Body of pancreas (tissue), 4 donors: Measurements from ENCODE around the gene FAM53C. TPM values are rescaled to one million over a fixed set of nuclear protein-coding genes. Genes with fewer than 3 reads are reported as not detected.

Experiments used
- ATAC-seq: fragments of 150-250 bp; one replicate; pipeline ENCODE4 v1.9.1; 2016
- DNase-seq, 4 donors: peaks; one replicate each; pipeline ENCODE4 v3.0.0-alpha.2; 2019
- H3K27ac ChIP-seq, 4 donors: fragments of 200-600 bp; sonication (generic); 1 replicate in 3 of 4; 2 replicates in 1 of 4; pipeline versions ENCODE4 v1.5.1 to v1.6.1; 2016 to 2019; ENCODE audit warnings: mild to moderate bottlenecking in 1 of 4, mixed read lengths in 1 of 4, moderate library complexity in 1 of 4
- H3K27me3 ChIP-seq, 2 donors: fragments of 200-600 bp; sonication (generic); one replicate each; pipeline ENCODE4 v1.6.0; 2016; ENCODE audit warnings: mild to moderate bottlenecking in 1 of 2
- H3K36me3 ChIP-seq, 2 donors: fragments of 200-600 bp; sonication (generic); replicated peaks in 1 of 2; 2 replicates each; pipeline ENCODE4 v1.5.1; 2016; ENCODE audit warnings: low read depth in 2 of 2; ENCODE audit not compliant: insufficient read depth in 1 of 2
- H3K4me1 ChIP-seq: fragments of 200-600 bp; sonication (generic); one replicate; pipeline ENCODE4 v1.6.0; 2016
- H3K4me3 ChIP-seq, 2 donors: fragments of 200-600 bp; sonication (generic); 1 replicate in 1 of 2; 2 replicates in 1 of 2; pipeline ENCODE4 v1.5.1; 2016 to 2019
- H3K9me3 ChIP-seq, 3 donors: fragments of 200-600 bp; sonication (generic); 1 replicate in 2 of 3; 2 replicates in 1 of 3; pipeline ENCODE4 v1.5.1; 2016
- CTCF ChIP-seq, 7 experiments: fragments of 450-650 bp in 4 of 7; fragments of 200-600 bp in 3 of 7; sonication (generic) in 3 of 7; IDR thresholded peaks; one replicate each; pipeline ENCODE4 v1.5.1; 2016 to 2019; ENCODE audit warnings: antibody characterized with exemption in 7 of 7
- POLR2A ChIP-seq, 3 donors: fragments of 450-650 bp; IDR thresholded peaks; one replicate each; pipeline ENCODE4 v1.6.1; 2016; ENCODE audit warnings: antibody characterized with exemption in 3 of 3, mild to moderate bottlenecking in 2 of 3
- WGBS, 2 donors: methylation state at CpG; one replicate each; pipeline ENCODE4 v1.1.5; 2017; 5-methylcytosine and 5-hydroxymethylcytosine counted together
- intact Hi-C: fragments of 100-400 bp; cut with DNase I; formaldehyde crosslinking; loops from one replicate; pipeline ENCODE4 v1.15.1; 2023
- total RNA-seq, 2 donors: library from RNA; depleted of rRNA; stranded (reverse); fragments of >200 nt; gene quantifications; one replicate each; pipeline ENCODE4 v1.1.0, GENCODE V29; 2016

FAM53C gene
- total RNA-seq, 2 donors from 2014 or later, result 12.5 to 33.7 TPM

DNA sequence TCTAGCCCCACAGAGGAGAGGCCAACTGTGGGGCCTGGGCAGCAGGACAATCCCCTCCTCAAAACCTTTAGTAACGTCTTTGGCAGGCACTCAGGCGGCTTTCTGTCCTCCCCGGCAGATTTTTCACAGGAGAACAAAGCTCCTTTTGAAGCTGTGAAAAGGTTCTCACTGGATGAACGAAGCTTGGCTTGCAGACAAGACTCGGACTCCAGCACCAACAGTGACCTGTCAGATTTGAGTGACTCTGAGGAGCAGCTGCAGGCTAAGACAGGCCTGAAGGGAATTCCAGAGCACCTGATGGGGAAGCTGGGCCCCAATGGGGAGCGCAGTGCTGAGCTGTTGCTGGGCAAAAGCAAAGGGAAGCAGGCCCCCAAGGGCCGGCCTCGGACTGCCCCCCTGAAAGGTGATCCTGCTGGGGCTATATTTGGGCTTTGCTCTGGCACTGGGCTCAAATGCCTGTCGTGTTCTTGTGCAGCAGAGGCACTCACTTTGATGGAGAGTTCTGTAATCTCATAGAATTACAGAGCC, 53.9 kb downstream of the FAM53C start:
- intact Hi-C loops, result no loop called here
- Histone ChIP-seq H3K27me3 (no peaks in the 10 kb centered on the region), H3K4me1 (no peaks in the 10 kb centered on the region), H3K27ac (no peak overlapping the region), H3K4me3 (no peak overlapping the region), H3K9me3 (no peaks in the 10 kb centered on the region), H3K36me3 (peaks cover 0 to 22% of the 10 kb centered on the region in 2 donors)
- WGBS, 2 donors, result 79 to 95% methylated on average over 6 to 9 of the region's 9 CpGs
- ATAC-seq (no peak), DNase-seq (no peak)
- TF ChIP-seq CTCF (IDR thresholded peaks at IDR 0.05) (no peak), POLR2A (IDR thresholded peaks at IDR 0.05) (no peak)

Other genes with a start within 250 kb of the FAM53C start
- gene NME5, start 198.8 kb upstream of the FAM53C start, total RNA-seq, result 1 to 10 TPM in 1 of 2 donors, not detected in 1; 7.5 TPM
- 10 to 100 TPM; 44.9 to 52.1 TPM for gene BRD8, start 159.6 kb upstream of the FAM53C start, total RNA-seq
- gene KIF20A, start 159.2 kb upstream of the FAM53C start, total RNA-seq, result under 1 TPM in 1 of 2 donors, not detected in 1; 0.26 TPM
- gene CDC23, start 124.9 kb upstream of the FAM53C start, total RNA-seq, result 10 to 100 TPM in 1 of 2 donors, 1 to 10 TPM in 1; 6.6 to 16.6 TPM
- 1 to 10 TPM; 1.8 to 4.3 TPM for gene GFRA3, start 63.6 kb upstream of the FAM53C start, total RNA-seq
- not detected for gene CDC25C, start 6.5 kb upstream of the FAM53C start, total RNA-seq
- 10 to 100 TPM; 29.7 to 42.3 TPM for gene KDM3B, start 14.4 kb downstream of the FAM53C start, total RNA-seq
- 10 to 100 TPM in 1 of 2 donors, 1 to 10 TPM in 1; 1.8 to 11.2 TPM for gene REEP2, start 100.8 kb downstream of the FAM53C start, total RNA-seq
- gene EGR1, start 127.2 kb downstream of the FAM53C start, total RNA-seq, result 100 to 1,000 TPM in 1 of 2 donors, 10 to 100 TPM in 1; 51.1 to 139 TPM
- gene ETF1, start 205.0 kb downstream of the FAM53C start, total RNA-seq, result 10 to 100 TPM; 24.9 to 36.6 TPM
- 10 to 100 TPM; 79.8 to 98.3 TPM for gene HSPA9, start 237.1 kb downstream of the FAM53C start, total RNA-seq